CD14-positive monocyte (primary cell): ENCODE results near the gene HOXB4. TPM values are rescaled to one million over a fixed set of nuclear protein-coding genes. Genes with fewer than 3 reads are reported as not detected.

Experiments
- DNase-seq, 3 donors: peaks; one replicate each; pipeline ENCODE4 v3.0.0-alpha.2; 2011 to 2022
- H2AFZ ChIP-seq: 2 replicates; pipeline ENCODE4 v1.6.0; 2012; ENCODE audit warnings: mild to moderate bottlenecking, low read depth, low read length, inconsistent platforms; ENCODE audit not compliant: insufficient read depth, poor library complexity, severe bottlenecking
- H3K27ac ChIP-seq, 2 donors: 1 replicate in 1 of 2; 2 replicates in 1 of 2; pipeline ENCODE4 v1.5.1; 2012 to 2013; ENCODE audit warnings: low read length in 2 of 2, control low read depth in 1 of 2, inconsistent platforms in 1 of 2, low read depth in 1 of 2, mild to moderate bottlenecking in 1 of 2
- H3K27me3 ChIP-seq, 2 donors: one replicate each; pipeline versions ENCODE4 v1.6.0 to v1.6.1; 2011 to 2013; ENCODE audit warnings: low read length in 2 of 2; ENCODE audit not compliant: control insufficient read depth in 2 of 2, insufficient read depth in 2 of 2
- H3K36me3 ChIP-seq, 2 donors: replicated peaks in 1 of 2; 1 replicate in 1 of 2; 2 replicates in 1 of 2; pipeline versions ENCODE4 v1.5.1 to v1.6.1; 2012 to 2013; ENCODE audit warnings: low read length in 2 of 2, control low read depth in 1 of 2, inconsistent platforms in 1 of 2, mild to moderate bottlenecking in 1 of 2; ENCODE audit not compliant: insufficient read depth in 2 of 2, control insufficient read depth in 1 of 2
- H3K4me1 ChIP-seq, 2 donors: 1 replicate in 1 of 2; 2 replicates in 1 of 2; pipeline versions ENCODE4 v1.5.1 to v1.6.1; 2012 to 2013; ENCODE audit warnings: low read length in 2 of 2, control low read depth in 1 of 2, inconsistent platforms in 1 of 2, mild to moderate bottlenecking in 1 of 2, moderate library complexity in 1 of 2; ENCODE audit not compliant: insufficient read depth in 2 of 2, control insufficient read depth in 1 of 2
- H3K4me2 ChIP-seq: replicated peaks from 2 replicates; pipeline ENCODE3; 2012; ENCODE audit warnings: low read length, moderate library complexity, mild to moderate bottlenecking; ENCODE audit not compliant: poor library complexity, severe bottlenecking; ENCODE audit errors: extremely low read depth
- H3K4me3 ChIP-seq, 3 experiments: fragments of 200-600 bp in 1 of 3; sonication (generic) in 1 of 3; replicated peaks in 1 of 3; 1 replicate in 2 of 3; 2 replicates in 1 of 3; pipeline ENCODE4 v1.5.1; 2011 to 2013; ENCODE audit warnings: low read length in 3 of 3, mild to moderate bottlenecking in 3 of 3, control low read depth in 2 of 3, low read depth in 2 of 3, inconsistent platforms in 1 of 3, moderate library complexity in 1 of 3
- H3K79me2 ChIP-seq: 2 replicates; pipeline ENCODE4 v1.6.0; 2012; ENCODE audit warnings: mild to moderate bottlenecking, control low read depth, inconsistent platforms, low read length, moderate library complexity; ENCODE audit not compliant: insufficient read depth
- H3K9ac ChIP-seq: 2 replicates; pipeline ENCODE4 v1.6.0; 2017; ENCODE audit warnings: low read length, mild to moderate bottlenecking; ENCODE audit not compliant: insufficient read depth, poor library complexity, severe bottlenecking
- H3K9me3 ChIP-seq, 2 donors: replicated peaks in 1 of 2; 1 replicate in 1 of 2; 2 replicates in 1 of 2; pipeline versions ENCODE4 v1.5.1 to v1.6.1; 2012 to 2013; ENCODE audit warnings: low read length in 2 of 2, control low read depth in 1 of 2; ENCODE audit not compliant: control insufficient read depth in 1 of 2, insufficient read depth in 1 of 2
- H4K20me1 ChIP-seq: 2 replicates; pipeline ENCODE4 v1.6.0; 2012; ENCODE audit warnings: mild to moderate bottlenecking, low read length, control low read depth, moderate library complexity; ENCODE audit not compliant: insufficient read depth
- H3K27ac Mint-ChIP-seq, 7 donors: one replicate each; pipeline ENCODE4 v1.8.0; 2020; ENCODE audit warnings: mild to moderate bottlenecking in 7 of 7, mixed read lengths in 7 of 7, moderate library complexity in 6 of 7, inconsistent platforms in 2 of 7
- H3K27me3 Mint-ChIP-seq, 3 donors: one replicate each; pipeline ENCODE4 v1.8.0; 2021 to 2022; ENCODE audit warnings: low read depth in 3 of 3, mild to moderate bottlenecking in 3 of 3, mixed read lengths in 3 of 3, moderate library complexity in 3 of 3, inconsistent platforms in 1 of 3
- H3K36me3 Mint-ChIP-seq, 2 donors: one replicate each; pipeline ENCODE4 v1.8.0; 2020; ENCODE audit warnings: mixed read lengths in 2 of 2, inconsistent platforms in 1 of 2, mild to moderate bottlenecking in 1 of 2
- H3K4me1 Mint-ChIP-seq: one replicate; pipeline ENCODE4 v1.8.0; 2020; ENCODE audit warnings: mild to moderate bottlenecking, mixed read lengths
- H3K4me3 Mint-ChIP-seq, 2 donors: one replicate each; pipeline ENCODE4 v1.8.0; 2020; ENCODE audit warnings: mild to moderate bottlenecking in 2 of 2, mixed read lengths in 2 of 2, moderate library complexity in 1 of 2
- H3K9me3 Mint-ChIP-seq, 7 donors: one replicate each; pipeline ENCODE4 v1.8.0; 2020 to 2022; ENCODE audit warnings: mixed read lengths in 7 of 7, mild to moderate bottlenecking in 6 of 7, moderate library complexity in 6 of 7, inconsistent platforms in 2 of 7
- CTCF ChIP-seq: fragments of 200-600 bp; IDR thresholded peaks from one replicate; pipeline ENCODE4 v1.8.0; 2022; ENCODE audit warnings: antibody characterized with exemption, mild to moderate bottlenecking
- WGBS: methylation state at CpG from one replicate; pipeline ENCODE4 v1.1.5; 2013; ENCODE audit warnings: missing lambda C conversion rate; ENCODE audit not compliant: insufficient coverage; 5-methylcytosine and 5-hydroxymethylcytosine counted together
- intact Hi-C, 2 donors: fragments of 100-400 bp; cut with micrococcal nuclease; formaldehyde crosslinking; loops; one replicate each; pipeline versions ENCODE4 v1.15.0 to v1.15.1; 2023
- polyA plus RNA-seq, 3 donors: library from polyadenylated mRNA; depleted of rRNA in 1 of 3; unstranded in 2 of 3; stranded (reverse) in 1 of 3; fragments of 300-500 nt in 2 of 3; fragments of >200 nt in 1 of 3; fragmentation: Illumina TruSeq in 2 of 3; gene quantifications; 1 replicate in 2 of 3; 2 replicates in 1 of 3; pipeline ENCODE4 v1.2.3, GENCODE V29; 2012 to 2021

HOXB4 gene
- polyA plus RNA-seq, 3 donors: 0.16 TPM; not detected in 2

- WGBS: 85% methylated on average over 1 of the region's 2 CpGs
- H3K4me1 ChIP-seq: peaks cover 3 to 8% of the 10 kb centered on the region in 2 donors
- no peak overlapping the region for H3K27ac ChIP-seq
- intact Hi-C loops: no loop called here
- Mint-ChIP-seq H3K36me3 (peaks cover 2 to 12% of the 10 kb centered on the region in 2 donors), H3K4me1 (peaks cover 14% of the 10 kb centered on the region), H3K9me3 (peaks cover 0 to 13% (median under 1%) of the 10 kb centered on the region in 7 donors), H3K27me3 (peaks cover 58 to 74% (median 70%) of the 10 kb centered on the region in 3 donors), H3K27ac (no peak overlapping the region), H3K4me3 (no peak overlapping the region)
- DNase-seq: no peak
- H3K27me3 ChIP-seq: peaks cover 19 to 62% of the 10 kb centered on the region in 2 donors
- H3K9ac ChIP-seq: no peak overlapping the region
- H3K79me2 ChIP-seq: no peaks in the 10 kb centered on the region
- H3K4me3 ChIP-seq: no peak overlapping the region
- TF ChIP-seq CTCF: no peak
- H3K36me3 ChIP-seq: no peaks in the 10 kb centered on the region
- H3K4me2 ChIP-seq: no peak overlapping the region
- H2AFZ ChIP-seq: no peak overlapping the region
- H3K9me3 ChIP-seq: no peaks in the 10 kb centered on the region
- H4K20me1 ChIP-seq: no peaks in the 10 kb centered on the region
Observed at GRCh38 chr17:48558831-48559121, 19.4 kb downstream of the HOXB4 start.

GRCh38 chr17:48558057-48558830 lies 19.9 kb downstream of the HOXB4 start:
- no peak overlapping the region for H3K27ac Mint-ChIP-seq
- intact Hi-C loops: no loop called here

More at GRCh38 chr17:48558057-48558830, 19.9 kb downstream of the HOXB4 start:
- H3K79me2 ChIP-seq: no peaks in the 10 kb centered on the region
- no peak overlapping the region for H3K9ac ChIP-seq
- peaks cover 0 to 11% (median 0%) of the 10 kb centered on the region in 7 donors for H3K9me3 Mint-ChIP-seq
- H3K4me1 ChIP-seq: peaks cover 3 to 8% of the 10 kb centered on the region in 2 donors
- H3K4me1 Mint-ChIP-seq: peaks cover 14% of the 10 kb centered on the region
- no peak overlapping the region for H3K27ac ChIP-seq
- H3K4me3 Mint-ChIP-seq: no peak overlapping the region
- DNase-seq: no peak
- no peak overlapping the region for H2AFZ ChIP-seq
- H3K27me3 Mint-ChIP-seq: peaks cover 58 to 73% (median 69%) of the 10 kb centered on the region in 3 donors
- H4K20me1 ChIP-seq: no peaks in the 10 kb centered on the region
- H3K9me3 ChIP-seq: no peaks in the 10 kb centered on the region
- no peak overlapping the region for H3K4me3 ChIP-seq
- WGBS: 94% methylated on average over 6 of the region's 13 CpGs
- no peak overlapping the region for H3K4me2 ChIP-seq
- H3K36me3 ChIP-seq: no peaks in the 10 kb centered on the region
- no peak for TF ChIP-seq CTCF
- peaks cover 19 to 58% of the 10 kb centered on the region in 2 donors for H3K27me3 ChIP-seq
- H3K36me3 Mint-ChIP-seq: peaks cover 2 to 12% of the 10 kb centered on the region in 2 donors
